ENCODE results near the gene WNT1.

Gene WNT1

DNA sequence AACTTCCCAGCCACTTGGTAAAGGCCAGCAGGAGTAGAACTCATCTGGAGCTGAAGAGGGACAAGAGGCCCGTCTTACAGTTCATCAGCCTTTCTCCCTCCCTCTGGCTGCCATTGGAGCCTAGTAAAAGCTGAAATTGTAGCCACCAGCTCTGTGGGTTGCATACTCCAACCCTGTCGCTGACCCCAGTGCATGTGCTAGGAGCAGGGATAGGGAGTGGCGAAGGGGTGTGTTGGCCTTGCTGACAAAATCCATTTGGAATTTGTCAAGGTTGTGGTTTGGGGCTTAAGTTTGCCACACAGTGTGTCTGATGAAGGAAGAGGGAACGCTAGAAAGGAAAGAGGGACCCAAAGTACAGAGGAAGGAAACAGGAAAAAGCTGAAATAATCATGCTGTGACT, 16.8 kb upstream of the WNT1 start:
- DNase-seq (ENCODE audit: low spot score), result no peak

DNA sequence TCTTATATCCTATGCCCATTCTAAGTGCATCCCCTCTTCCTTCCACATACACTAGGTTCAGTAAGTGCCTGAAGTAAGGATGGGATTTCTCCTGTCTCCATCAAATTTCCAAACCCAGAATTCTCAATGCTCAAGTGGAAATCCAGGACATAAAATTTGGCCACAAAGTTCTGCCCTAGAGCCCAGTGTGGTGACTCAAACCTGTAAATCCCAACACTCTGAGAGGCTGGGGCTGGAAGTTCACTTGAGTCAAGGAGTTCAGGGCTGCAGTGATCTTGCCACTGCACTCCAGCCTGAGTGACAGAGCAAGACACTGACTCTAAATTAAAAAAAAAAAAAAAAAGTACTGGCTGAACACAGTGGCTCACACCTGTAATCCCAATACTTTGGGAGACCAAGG, 16.3 kb upstream of the WNT1 start:
- no peak for DNase-seq (ENCODE audit: low spot score)

GRCh38 chr12:48965298-48965838, 12.8 kb upstream of the WNT1 start:
- DNase-seq (ENCODE audit: low spot score), result no peak

DNA sequence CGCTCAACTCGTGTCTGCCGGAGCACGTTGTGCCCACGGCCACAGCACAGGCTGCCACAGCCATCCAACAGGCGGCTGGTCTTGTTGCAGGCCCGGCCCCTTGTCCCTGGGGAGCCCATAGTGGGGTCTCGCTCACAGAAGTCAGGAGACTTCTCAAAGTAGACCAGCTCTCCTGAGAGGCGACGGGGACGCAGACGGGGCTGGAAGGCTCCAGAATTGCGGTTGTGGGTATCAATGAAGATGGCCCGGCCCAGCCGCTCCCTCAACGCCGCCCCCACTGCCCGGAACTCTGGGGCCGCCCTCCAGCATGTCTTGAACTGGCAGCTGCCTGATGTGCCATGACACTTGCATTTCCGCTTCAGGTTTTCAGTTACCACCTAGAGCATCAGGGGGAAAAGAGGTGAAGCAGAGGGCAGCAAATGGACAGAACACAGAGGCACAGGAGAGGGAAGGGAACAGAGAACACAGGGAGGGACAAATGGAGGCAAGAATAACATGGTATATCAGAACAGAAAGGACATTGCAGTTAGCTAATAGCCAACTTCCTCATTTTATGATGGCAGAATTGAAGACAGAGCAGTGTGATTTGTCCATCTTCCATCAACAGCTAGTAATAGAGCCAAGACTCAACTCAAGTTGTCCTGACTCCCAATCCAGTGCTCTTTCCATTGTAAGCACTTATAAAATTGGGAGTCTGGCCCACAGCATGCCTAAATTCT, 11.8 kb upstream of the WNT1 start:
- DNase-seq (ENCODE audit: low spot score), result no peak

GRCh38 chr12:48967991-48968390, 10.1 kb upstream of the WNT1 start:
- DNase-seq (ENCODE audit: low spot score), result no peak

GRCh38 chr12:48968467-48968866, 9.7 kb upstream of the WNT1 start:
- DNase-seq (ENCODE audit: low spot score), result no peak

DNA sequence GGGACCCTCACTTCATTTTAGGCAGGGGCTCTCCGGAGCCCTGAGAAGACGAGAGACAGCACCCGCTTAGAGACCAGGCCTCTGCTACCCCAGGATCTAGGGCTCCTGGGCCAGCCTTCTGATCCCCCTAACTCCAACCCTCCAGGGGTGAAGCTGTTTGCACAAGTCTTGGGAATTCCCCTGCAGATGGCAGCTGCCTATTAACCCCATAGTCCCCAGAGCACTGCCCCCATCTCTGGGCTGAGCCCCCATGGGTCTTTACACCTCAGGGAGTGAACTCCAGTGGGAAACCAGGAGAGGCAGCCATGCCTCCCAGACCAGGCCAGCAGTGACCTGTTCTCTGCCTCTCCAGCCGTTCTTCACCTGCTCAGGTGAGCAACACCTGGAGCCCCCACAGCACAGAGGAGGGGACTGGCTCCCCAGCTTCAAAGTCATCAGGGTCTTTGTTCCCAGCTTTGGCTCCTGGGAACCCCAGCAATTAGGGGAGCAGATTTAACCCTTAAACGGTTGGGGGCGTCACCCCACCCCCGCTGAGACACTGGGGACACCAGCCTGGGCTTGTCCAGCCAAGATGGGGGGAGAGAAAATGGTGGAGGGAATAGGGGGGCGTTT, 8.9 kb upstream of the WNT1 start:
- no peak for DNase-seq (ENCODE audit: low spot score)

DNA sequence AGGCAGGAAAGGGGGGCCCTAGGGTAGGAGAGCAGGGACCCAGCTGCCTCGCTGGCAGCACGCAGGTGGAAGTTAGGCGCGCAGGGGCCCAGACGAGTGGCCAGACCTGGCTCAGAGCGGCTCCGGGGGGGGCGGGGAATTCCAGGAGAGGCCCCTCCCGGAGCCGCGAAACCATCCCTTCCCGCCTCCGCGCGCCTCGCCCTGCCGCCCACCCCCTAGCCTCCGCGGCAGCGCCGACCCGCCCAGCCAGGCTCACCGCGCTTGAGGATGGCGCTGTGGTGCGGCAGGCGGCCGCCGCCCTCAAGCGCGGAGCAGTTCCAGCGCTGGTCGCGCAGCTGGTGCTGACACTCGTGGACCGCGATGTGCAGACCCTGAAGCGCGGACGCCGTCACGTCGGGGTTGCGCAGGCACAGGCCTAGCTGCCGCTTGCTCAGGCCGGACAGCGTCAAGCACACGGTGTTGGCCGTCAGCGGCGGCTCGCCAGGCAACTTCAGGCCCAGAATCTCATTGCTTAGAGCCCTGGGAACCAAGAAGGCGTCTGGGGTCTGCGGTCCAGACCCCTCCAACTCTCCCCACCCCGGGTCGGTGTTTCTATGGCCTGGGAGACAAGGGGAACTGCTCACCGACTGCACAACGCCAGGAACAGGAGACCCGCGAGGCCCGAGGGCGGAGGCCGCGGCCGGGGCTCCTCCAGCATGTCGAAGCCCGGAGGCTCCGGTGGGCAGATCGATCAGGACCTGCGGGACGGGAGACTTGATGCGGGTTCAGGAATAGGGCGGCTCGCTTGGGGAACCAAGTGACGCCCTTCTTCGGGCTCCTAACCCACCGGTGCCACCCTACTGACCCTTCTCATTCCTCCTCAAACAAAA, 8.1 kb upstream of the WNT1 start:
- no peak for DNase-seq (ENCODE audit: low spot score)

DNA sequence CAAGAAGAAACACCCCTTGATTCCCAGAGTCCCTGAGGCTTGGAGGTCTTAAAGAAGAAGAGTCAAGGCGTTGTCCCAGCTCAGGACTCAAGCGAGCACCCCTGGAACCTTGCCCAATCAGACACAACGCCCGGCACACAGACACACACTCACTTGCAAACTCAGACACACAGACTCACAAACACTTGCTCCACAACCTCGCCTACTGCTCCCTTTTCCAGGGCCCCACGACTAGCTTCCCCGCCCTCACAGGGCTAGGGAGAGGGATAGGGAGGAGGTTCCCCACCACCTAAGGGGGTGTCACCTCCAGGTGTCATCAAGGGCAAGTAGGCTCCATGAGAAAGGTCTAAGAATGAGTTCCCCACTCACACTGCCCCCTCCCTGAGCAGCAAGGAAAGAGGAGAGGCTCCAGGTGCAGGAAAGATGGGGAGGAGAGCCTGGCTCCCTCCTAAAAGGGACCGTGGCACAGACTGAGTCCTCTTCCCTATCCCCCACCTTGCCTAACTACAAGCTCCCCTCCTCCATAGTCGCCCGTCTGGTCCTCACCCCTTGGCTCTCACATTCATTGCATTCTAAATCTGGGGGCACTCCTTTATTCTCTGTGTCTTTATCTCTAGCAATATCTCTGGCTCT, 7.3 kb upstream of the WNT1 start:
- DNase-seq (ENCODE audit: low spot score), result no peak

DNA sequence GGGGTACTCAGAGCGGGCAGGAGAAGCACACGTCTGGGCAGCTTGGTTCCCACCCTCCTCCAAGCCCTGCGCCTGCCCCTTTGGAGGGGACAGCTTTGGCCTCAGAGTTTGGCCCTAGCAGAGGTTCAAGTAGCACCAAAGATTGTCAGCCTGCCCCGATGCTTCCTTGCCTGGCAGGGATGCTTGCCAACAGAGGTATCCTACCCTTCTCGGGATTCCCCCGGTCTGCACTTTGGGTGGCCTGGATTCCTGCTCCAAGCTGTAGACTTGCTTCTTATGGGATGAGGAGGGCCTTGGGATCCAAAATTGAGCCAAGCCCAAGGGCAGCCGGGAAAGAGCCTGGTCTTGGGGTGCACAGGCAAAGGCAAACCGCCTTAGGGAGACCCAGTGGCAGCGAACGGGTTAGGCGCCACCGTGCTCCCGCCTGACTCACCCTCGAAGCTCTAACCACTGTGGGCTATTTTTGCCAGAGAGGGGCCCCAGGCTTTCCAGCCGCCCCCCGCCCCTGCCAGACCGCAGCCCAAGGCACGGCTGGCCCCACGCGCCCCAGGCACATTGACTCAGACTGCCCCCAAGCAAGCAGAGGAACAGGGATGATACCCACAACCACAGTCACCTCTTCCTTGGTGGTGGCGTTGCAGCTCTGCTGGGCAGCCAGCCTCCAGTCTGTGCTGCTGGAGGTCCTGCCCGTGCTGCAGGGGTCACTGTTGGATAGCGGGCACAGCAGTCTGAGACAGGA, 5.7 kb upstream of the WNT1 start:
- no peak for DNase-seq (ENCODE audit: low spot score)

DNA sequence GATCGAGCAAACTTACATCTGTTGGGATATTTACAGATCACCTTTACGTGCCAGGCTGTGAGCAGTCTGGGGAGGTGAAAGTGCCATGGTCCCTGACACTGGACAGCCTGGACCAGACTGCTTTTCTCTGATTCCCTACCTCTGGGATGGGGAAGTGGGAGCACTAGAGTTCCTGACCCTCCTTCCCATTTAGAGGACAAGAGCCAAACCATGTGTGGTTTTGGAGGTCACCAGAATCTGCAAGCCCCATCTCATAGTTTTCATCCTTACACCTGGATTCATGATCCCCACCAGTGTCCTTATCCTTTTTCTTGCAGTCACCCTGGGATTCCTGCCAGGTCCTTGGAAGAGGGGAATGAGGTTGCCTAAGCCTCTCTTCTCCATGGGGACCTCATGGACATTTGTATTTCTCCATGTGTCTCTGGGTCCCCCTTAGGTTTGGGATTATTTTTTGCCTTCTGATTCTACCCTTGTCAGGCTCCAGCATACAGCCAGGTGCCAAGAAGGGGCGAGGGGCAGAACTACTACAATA, 5.1 kb upstream of the WNT1 start:
- no peak for DNase-seq (ENCODE audit: low spot score)

DNA sequence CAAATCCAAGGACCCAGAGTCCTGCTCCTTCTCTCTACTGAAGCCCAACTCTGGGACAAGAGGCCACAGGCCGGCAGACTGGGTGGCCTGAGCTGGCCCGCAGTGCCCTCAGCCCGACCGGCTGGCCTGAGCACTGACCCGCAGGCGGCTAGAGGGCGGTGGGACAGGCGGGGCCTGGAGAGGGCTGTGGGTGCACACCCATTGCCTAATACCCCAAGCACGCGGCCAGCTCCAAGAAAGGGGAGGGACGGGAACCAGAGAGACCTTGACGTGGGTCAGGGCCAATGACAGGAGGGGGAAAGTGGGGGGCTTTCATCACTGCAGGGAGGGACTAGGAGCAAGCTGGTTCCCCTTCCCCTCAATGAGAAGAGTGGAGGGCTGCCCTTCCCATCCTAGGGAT, 4.6 kb upstream of the WNT1 start:
- DNase-seq (ENCODE audit: low spot score), result no peak

DNA sequence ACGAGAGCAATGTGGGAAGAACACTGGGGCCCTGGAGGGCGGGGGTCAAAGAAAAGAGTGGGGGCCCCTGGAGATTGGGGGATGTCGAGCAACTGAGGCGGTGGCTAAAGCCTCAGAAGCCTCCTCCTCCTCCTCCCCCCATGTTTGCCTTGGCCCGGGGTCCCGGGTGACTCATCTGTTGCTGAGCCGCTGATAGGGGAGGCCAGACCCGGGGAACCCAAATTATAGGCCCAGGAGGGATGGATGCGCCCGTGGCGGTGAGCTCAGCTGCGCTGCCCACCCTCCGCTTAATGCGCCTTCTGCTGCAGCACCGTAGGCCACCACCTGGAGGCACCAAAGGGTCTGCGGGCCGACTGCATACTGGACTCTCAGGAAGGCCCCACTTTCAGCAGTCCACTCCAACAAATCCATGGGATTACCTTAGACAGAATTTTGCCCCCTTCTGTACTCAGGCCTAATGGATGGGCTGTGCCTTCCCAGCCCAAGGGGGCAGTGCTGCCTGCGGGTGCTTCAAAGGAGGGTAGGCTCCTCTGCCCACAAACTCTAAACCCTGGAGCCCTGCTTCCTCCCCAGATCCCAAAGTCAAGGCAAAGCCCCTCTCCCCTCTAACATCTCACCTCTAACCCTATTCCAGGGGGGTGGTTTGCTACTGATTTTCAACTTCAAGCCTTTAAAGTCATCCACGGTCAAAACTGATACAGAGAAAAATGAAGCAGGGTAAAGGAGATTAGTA, 4.0 kb upstream of the WNT1 start:
- no peak for DNase-seq (ENCODE audit: low spot score)

GRCh38 chr12:48977290-48978281, 536 bp upstream of the WNT1 start:
- DNase-seq (ENCODE audit: low spot score), result peak; percentile 75

- no peak for DNase-seq (ENCODE audit: low spot score)
Observed at GRCh38 chr12:48978741-48979601, 849 bp downstream of the WNT1 start.

DNA sequence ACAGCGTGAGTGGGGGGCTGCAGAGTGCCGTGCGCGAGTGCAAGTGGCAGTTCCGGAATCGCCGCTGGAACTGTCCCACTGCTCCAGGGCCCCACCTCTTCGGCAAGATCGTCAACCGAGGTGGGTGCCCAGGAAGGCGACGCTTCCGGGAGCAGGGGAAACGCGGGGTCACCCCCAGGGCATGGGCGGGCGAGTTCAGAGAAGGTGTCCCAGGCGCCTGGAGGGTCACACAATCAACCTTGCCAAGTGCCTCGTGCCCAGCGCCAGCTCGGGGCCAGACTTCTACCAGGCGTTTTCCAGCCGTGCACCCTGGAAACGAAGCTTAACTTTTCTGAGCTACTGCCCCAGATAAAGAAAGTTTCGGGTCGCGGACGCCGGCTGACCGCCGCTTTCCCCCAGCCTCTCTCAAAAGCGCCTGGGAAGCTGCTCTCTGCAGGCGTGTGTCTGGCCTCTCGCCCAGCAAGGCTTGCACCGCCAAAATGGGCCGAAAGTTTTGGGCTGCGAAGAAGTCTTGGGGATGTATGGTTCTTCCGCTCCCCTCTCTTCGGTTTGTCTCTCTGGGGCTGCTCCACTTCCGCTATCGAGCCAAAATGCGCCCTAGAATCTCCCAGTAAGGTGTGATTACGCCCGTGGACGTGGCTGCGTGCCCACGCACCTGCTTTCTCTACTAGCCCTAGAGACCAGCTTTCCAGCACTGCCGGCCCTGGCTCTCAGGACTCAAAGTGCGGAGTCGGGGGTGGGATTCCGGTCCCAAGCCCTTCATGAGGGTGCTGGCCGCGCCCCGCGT, 1.7 kb downstream of the WNT1 start:
- no peak for DNase-seq (ENCODE audit: low spot score)

DNA sequence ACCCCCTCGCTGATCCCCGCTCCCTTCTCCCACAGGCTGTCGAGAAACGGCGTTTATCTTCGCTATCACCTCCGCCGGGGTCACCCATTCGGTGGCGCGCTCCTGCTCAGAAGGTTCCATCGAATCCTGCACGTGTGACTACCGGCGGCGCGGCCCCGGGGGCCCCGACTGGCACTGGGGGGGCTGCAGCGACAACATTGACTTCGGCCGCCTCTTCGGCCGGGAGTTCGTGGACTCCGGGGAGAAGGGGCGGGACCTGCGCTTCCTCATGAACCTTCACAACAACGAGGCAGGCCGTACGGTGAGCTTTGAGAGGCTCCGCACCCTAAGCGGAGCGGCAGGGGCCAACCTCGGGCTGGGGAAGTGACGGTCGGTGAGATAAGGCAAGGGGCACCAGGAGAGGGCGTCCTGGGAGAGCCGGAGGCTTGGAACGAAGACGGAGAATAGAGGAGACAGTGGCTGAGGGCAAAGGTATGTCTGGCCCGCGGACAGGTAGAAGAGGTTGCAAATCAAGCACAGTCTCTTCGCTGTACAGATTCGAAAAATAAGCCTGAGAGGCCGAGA, 2.3 kb downstream of the WNT1 start:
- no peak for DNase-seq (ENCODE audit: low spot score)

Data from NAMALWA (cell line).